NCI-H128 (cell line): ENCODE results near the gene FSIP1.

Source experiments
- DNase-seq: peaks from one replicate; lab custom pipeline; 2025; ENCODE audit not compliant: unreplicated experiment; lab: John Stamatoyannopoulos, UW

Gene FSIP1

GRCh38 chr15:39564972-39565665 lies 217.5 kb downstream of the FSIP1 start:
- DNase-seq: no peak

GRCh38 chr15:39558421-39558820 lies 224.2 kb downstream of the FSIP1 start:
- DNase-seq: no peak

- DNase-seq: no peak
These were observed 226.2 kb downstream of the FSIP1 start for GRCh38 chr15:39556461-39556860.

- DNase-seq: no peak
These were observed 226.8 kb downstream of the FSIP1 start for GRCh38 chr15:39555885-39556284.

- DNase-seq: no peak
These were observed 227.8 kb downstream of the FSIP1 start for GRCh38 chr15:39554746-39555387.

- peak; percentile 22 for DNase-seq
These were observed 228.5 kb downstream of the FSIP1 start for GRCh38 chr15:39553947-39554693.

- no peak for DNase-seq
These were observed 230.1 kb downstream of the FSIP1 start for GRCh38 chr15:39552556-39552955.

- DNase-seq: no peak
These were observed 231.2 kb downstream of the FSIP1 start for GRCh38 chr15:39551476-39551875.
